Thyroid gland (tissue), 4 donors: ENCODE data around the gene EDNRB. TPM values are rescaled to one million over a fixed set of nuclear protein-coding genes. Genes with fewer than 3 reads are reported as not detected.
A peak's percentile ranks its signal among the peaks of the same experiment; 100 is the strongest.
"Not testable (repeated sequence)": the region's sequence is repeated elsewhere in the genome, so short reads cannot be mapped to it uniquely, and the experiment has no call there.

Source experiments
- DNase-seq, 2 donors: peaks; one replicate each; pipeline ENCODE4 v3.0.0-alpha.2; 2019
- H3K27ac ChIP-seq, 3 donors: fragments of 200-600 bp; sonication (generic); 1 replicate in 2 of 3; 2 replicates in 1 of 3; pipeline ENCODE4 v1.5.1; 2016 to 2019; ENCODE audit warnings: mild to moderate bottlenecking in 1 of 3, moderate library complexity in 1 of 3
- H3K27me3 ChIP-seq: fragments of 200-600 bp; sonication (generic); one replicate; pipeline ENCODE4 v1.5.1; 2019
- H3K36me3 ChIP-seq, 2 donors: fragments of 200-600 bp; sonication (generic); one replicate each; pipeline ENCODE4 v1.5.1; 2016 to 2019
- H3K4me1 ChIP-seq, 2 donors: fragments of 200-600 bp; sonication (generic); one replicate each; pipeline ENCODE4 v1.5.1; 2017 to 2019
- H3K4me3 ChIP-seq, 3 donors: fragments of 200-600 bp; sonication (generic); replicated peaks in 1 of 3; 1 replicate in 2 of 3; 2 replicates in 1 of 3; pipeline ENCODE4 v1.5.1; 2016; ENCODE audit warnings: mild to moderate bottlenecking in 1 of 3
- H3K9me3 ChIP-seq: fragments of 200-600 bp; sonication (generic); one replicate; pipeline ENCODE4 v1.5.1; 2017
- CTCF ChIP-seq, 6 experiments: fragments of 200-600 bp in 3 of 6; fragments of 450-650 bp in 3 of 6; sonication (generic) in 3 of 6; IDR thresholded peaks; one replicate each; pipeline ENCODE4 v1.5.1; 2016 to 2019; ENCODE audit warnings: antibody characterized with exemption in 6 of 6, mild to moderate bottlenecking in 2 of 6, inconsistent platforms in 1 of 6, moderate library complexity in 1 of 6
- POLR2A ChIP-seq, 2 donors: fragments of 450-650 bp; IDR thresholded peaks; one replicate each; pipeline ENCODE4 v1.6.1; 2017; ENCODE audit warnings: antibody characterized with exemption in 2 of 2, mild to moderate bottlenecking in 2 of 2, moderate library complexity in 1 of 2
- WGBS, 2 donors: methylation state at CpG; one replicate each; pipeline ENCODE4 v1.1.5; 2017; 5-methylcytosine and 5-hydroxymethylcytosine counted together
- intact Hi-C: fragments of 100-400 bp; cut with DNase I; formaldehyde crosslinking; loops from one replicate; pipeline ENCODE4 v1.15.1; 2023
- total RNA-seq, 4 donors: library from RNA; depleted of rRNA; stranded (reverse); fragments of >200 nt; gene quantifications; one replicate each; pipeline ENCODE4 v1.2.3, GENCODE V29; 2016

The EDNRB gene
- total RNA-seq, result 100 to 1,000 TPM in 1 of 4 donors, 10 to 100 TPM in 3; 29.3 to 109 (median 60.3) TPM

- peak; percentile 42 to 49 for DNase-seq
- TF ChIP-seq POLR2A (IDR thresholded peaks at IDR 0.05) (peak in 1 of 2 donors; percentile 48), CTCF (IDR thresholded peaks at IDR 0.05) (peak in 4 of 6 experiments; percentile 10 to 30 (median 20))
- Histone ChIP-seq H3K4me1 (peaks cover 2 to 9% of the 10 kb centered on the region in 2 donors), H3K27ac (peak within 1 kb of the TSS; percentile 11 to 84 (median 55)), H3K4me3 (peak within 1 kb of the TSS in 2 of 3 donors; percentile 13 to 48), H3K36me3 (no peaks in the 10 kb centered on the region), H3K27me3 (no peaks in the 10 kb centered on the region), H3K9me3 (no peaks in the 10 kb centered on the region)
- intact Hi-C loops, result no loop called here
- 1 to 4% methylated on average over 40 to 58 of the region's 60 CpGs for WGBS, 2 donors
Measured at GRCh38 chr13:77918391-77919245, at the start of gene EDNRB. TSS of gene EDNRB (minus strand) at chr13:77918831. CDS start at chr13:77918573, 258 bp downstream.

- DNase-seq, result no peak
- Histone ChIP-seq H3K27me3 (no peaks in the 10 kb centered on the region), H3K4me3 (no peak overlapping the region), H3K4me1 (no peaks in the 10 kb centered on the region), H3K9me3 (no peaks in the 10 kb centered on the region), H3K36me3 (no peaks in the 10 kb centered on the region), H3K27ac (no peak overlapping the region)
- TF ChIP-seq CTCF (IDR thresholded peaks at IDR 0.05) (no peak), POLR2A (IDR thresholded peaks at IDR 0.05) (no peak)
- intact Hi-C loops, result no loop called here
- 74 to 75% methylated on average over 2 of the region's 2 CpGs for WGBS, 2 donors
Measured at GRCh38 chr13:77966671-77967070, 48.0 kb upstream of the EDNRB start.

- TF ChIP-seq CTCF (IDR thresholded peaks at IDR 0.05), result no peak
- TF ChIP-seq POLR2A (IDR thresholded peaks at IDR 0.05), result no peak
- intact Hi-C loops, result no loop called here
- WGBS, 2 donors, result 67 to 76% methylated on average over 1 of the region's 1 CpG
Measured at GRCh38 chr13:77952737-77953136, 34.1 kb upstream of the EDNRB start.

GRCh38 chr13:77952276-77952675 lies 33.6 kb upstream of the EDNRB start:
- no peak overlapping the region for H3K4me3 ChIP-seq
- no peaks in the 10 kb centered on the region for H3K9me3 ChIP-seq
- no peaks in the 10 kb centered on the region for H3K4me1 ChIP-seq
- intact Hi-C loops, result no loop called here
- no peak overlapping the region for H3K27ac ChIP-seq
- H3K27me3 ChIP-seq, result no peaks in the 10 kb centered on the region
- H3K36me3 ChIP-seq, result no peaks in the 10 kb centered on the region
- TF ChIP-seq POLR2A (IDR thresholded peaks at IDR 0.05), result no peak
- TF ChIP-seq CTCF (IDR thresholded peaks at IDR 0.05), result no peak
- no peak for DNase-seq

More at GRCh38 chr13:77952737-77953136, 34.1 kb upstream of the EDNRB start:
- DNase-seq, result no peak
- H3K27ac ChIP-seq, result no peak overlapping the region
- no peak overlapping the region for H3K4me3 ChIP-seq
- H3K4me1 ChIP-seq, result no peaks in the 10 kb centered on the region
- no peaks in the 10 kb centered on the region for H3K9me3 ChIP-seq
- H3K27me3 ChIP-seq, result no peaks in the 10 kb centered on the region
- H3K36me3 ChIP-seq, result no peaks in the 10 kb centered on the region

- Histone ChIP-seq H3K36me3 (no peaks in the 10 kb centered on the region), H3K9me3 (no peaks in the 10 kb centered on the region), H3K27ac (no peak overlapping the region), H3K27me3 (no peaks in the 10 kb centered on the region), H3K4me3 (no peak overlapping the region), H3K4me1 (no peaks in the 10 kb centered on the region)
- TF ChIP-seq POLR2A (IDR thresholded peaks at IDR 0.05) (no peak), CTCF (IDR thresholded peaks at IDR 0.05) (no peak)
- intact Hi-C loops, result no loop called here
- DNase-seq, result no peak
- 33 to 46% methylated on average over 1 of the region's 1 CpG for WGBS, 2 donors
Measured at GRCh38 chr13:77946522-77946921, 27.9 kb upstream of the EDNRB start.

GRCh38 chr13:77935063-77935462 lies 16.4 kb upstream of the EDNRB start:
- intact Hi-C loops, H3K27ac ChIP-seq, H3K9me3 ChIP-seq, H3K36me3 ChIP-seq, H3K4me3 ChIP-seq, H3K4me1 ChIP-seq, H3K27me3 ChIP-seq: not testable (repeated sequence)
- DNase-seq, result peak; percentile 8 to 10
- 41 to 62% methylated on average over 7 of the region's 7 CpGs for WGBS, 2 donors
